ENCODE measurements around the gene EPYC. TPM values are rescaled to one million over a fixed set of nuclear protein-coding genes. Genes with fewer than 3 reads are reported as not detected.

The EPYC gene
- total RNA-seq, 4 donors from 2014 or later: not detected

- Histone ChIP-seq H3K9me3 (no peaks in the 10 kb centered on the region), H3K27ac (no peak overlapping the region), H3K36me3 (no peaks in the 10 kb centered on the region), H3K4me3 (no peak overlapping the region), H3K4me1 (peaks cover 0 to 18% (median 0%) of the 10 kb centered on the region in 4 donors), H3K27me3 (no peaks in the 10 kb centered on the region)
- no peak for DNase-seq
- TF ChIP-seq POLR2A (IDR thresholded peaks at IDR 0.05) (no peak), CTCF (IDR thresholded peaks at IDR 0.05) (no peak)
Measured at GRCh38 chr12:90921536-90921935, 83.2 kb downstream of the EPYC start.

- Histone ChIP-seq H3K4me3 (no peak overlapping the region), H3K36me3 (no peaks in the 10 kb centered on the region), H3K27ac (no peak overlapping the region), H3K9me3 (no peaks in the 10 kb centered on the region), H3K27me3 (no peaks in the 10 kb centered on the region), H3K4me1 (peaks cover 0 to 18% (median 0%) of the 10 kb centered on the region in 4 donors)
- TF ChIP-seq CTCF (IDR thresholded peaks at IDR 0.05) (no peak), POLR2A (IDR thresholded peaks at IDR 0.05) (no peak)
- DNase-seq: no peak
Measured at GRCh38 chr12:90920222-90920621, 84.5 kb downstream of the EPYC start.

DNA sequence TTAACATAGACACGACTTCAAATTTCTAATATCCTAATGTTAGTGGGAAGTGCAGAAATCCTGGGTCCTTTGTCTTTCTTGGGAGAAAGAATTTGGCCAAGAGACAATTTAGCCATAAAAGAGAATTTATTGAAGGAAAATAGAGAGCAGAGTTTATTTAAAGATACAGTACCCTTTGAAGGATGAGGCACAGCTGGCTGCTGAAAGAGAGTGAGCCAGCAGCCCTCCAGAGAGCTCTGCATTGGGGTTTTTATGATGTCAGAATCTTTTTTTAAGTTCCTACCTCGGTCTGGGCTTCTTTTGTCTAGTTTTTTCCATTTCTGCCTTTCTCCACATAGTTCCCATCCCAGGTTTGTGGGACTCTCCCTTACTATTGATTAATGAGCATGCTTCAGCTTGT lies 87.3 kb downstream of the EPYC start:
- H3K4me3 ChIP-seq: no peak overlapping the region
- TF ChIP-seq CTCF (IDR thresholded peaks at IDR 0.05): no peak
- TF ChIP-seq POLR2A (IDR thresholded peaks at IDR 0.05): no peak
- H3K36me3 ChIP-seq: no peaks in the 10 kb centered on the region
- H3K27me3 ChIP-seq: no peaks in the 10 kb centered on the region
- peaks cover 0 to 9% (median 0%) of the 10 kb centered on the region in 4 donors for H3K4me1 ChIP-seq
- no peaks in the 10 kb centered on the region for H3K9me3 ChIP-seq
- DNase-seq: no peak
- H3K27ac ChIP-seq: no peak overlapping the region

GRCh38 chr12:90916516-90916915 lies 88.3 kb downstream of the EPYC start:
- H3K27ac ChIP-seq: no peak overlapping the region
- H3K4me3 ChIP-seq: no peak overlapping the region
- DNase-seq: no peak
- TF ChIP-seq POLR2A (IDR thresholded peaks at IDR 0.05): no peak
- TF ChIP-seq CTCF (IDR thresholded peaks at IDR 0.05): no peak
- no peaks in the 10 kb centered on the region for H3K9me3 ChIP-seq
- peaks cover 0 to under 1% (median 0%) of the 10 kb centered on the region in 4 donors for H3K4me1 ChIP-seq
- no peaks in the 10 kb centered on the region for H3K36me3 ChIP-seq
- no peaks in the 10 kb centered on the region for H3K27me3 ChIP-seq

DNA sequence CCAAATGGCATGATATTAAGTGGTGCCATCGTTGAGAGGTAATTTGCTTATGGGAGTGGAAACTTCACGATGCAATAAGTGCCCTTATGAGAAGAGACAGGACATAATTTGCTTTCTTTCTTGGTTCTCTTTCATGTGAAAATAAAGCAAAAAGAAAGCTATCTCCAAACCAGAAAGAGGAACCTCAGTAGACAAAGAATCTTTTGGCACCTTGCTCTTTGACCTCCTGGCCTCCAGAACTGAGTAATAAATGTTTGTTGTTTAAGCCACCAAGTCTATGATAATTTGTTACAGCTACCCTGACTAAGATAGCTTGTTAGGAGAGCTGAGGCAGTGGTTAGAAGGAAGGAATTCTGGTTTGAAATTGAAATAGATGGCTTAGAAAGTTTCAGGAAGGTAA lies 89.4 kb downstream of the EPYC start:
- H3K4me3 ChIP-seq: no peak overlapping the region
- no peaks in the 10 kb centered on the region for H3K4me1 ChIP-seq

More for the DNA sequence above, 89.4 kb downstream of the EPYC start:
- H3K9me3 ChIP-seq: no peaks in the 10 kb centered on the region
- no peaks in the 10 kb centered on the region for H3K27me3 ChIP-seq
- TF ChIP-seq POLR2A (IDR thresholded peaks at IDR 0.05): no peak
- TF ChIP-seq CTCF (IDR thresholded peaks at IDR 0.05): no peak
- no peak for DNase-seq
- no peak overlapping the region for H3K27ac ChIP-seq
- H3K36me3 ChIP-seq: no peaks in the 10 kb centered on the region

Other genes starting within 250 kb of the EPYC start
- gene CCER1, start 49.8 kb downstream of the EPYC start, total RNA-seq: not detected
- gene KERA, start 53.1 kb upstream of the EPYC start, total RNA-seq: not detected
- 10 to 100 TPM; 31.5 to 65.2 (median 49.9) TPM for gene LUM, start 106.5 kb upstream of the EPYC start, total RNA-seq
- 100 to 1,000 TPM; 142 to 543 (median 309) TPM for gene DCN, start 177.8 kb upstream of the EPYC start, total RNA-seq